Osteocyte (in vitro differentiated cells): ENCODE measurements around the gene TYW3. TPM values are rescaled to one million over a fixed set of nuclear protein-coding genes. Genes with fewer than 3 reads are reported as not detected.

Experiments used
- DNase-seq: peaks from one replicate; pipeline ENCODE4 v3.0.0; 2021; ENCODE audit warnings: mixed read lengths; ENCODE audit not compliant: unreplicated experiment; ENCODE audit errors: extremely low spot score
- H3K27ac Mint-ChIP-seq: one replicate; pipeline ENCODE4 v1.8.0; 2021; ENCODE audit warnings: mild to moderate bottlenecking, mixed read lengths; ENCODE audit not compliant: unreplicated experiment
- H3K27me3 Mint-ChIP-seq: one replicate; pipeline ENCODE4 v1.8.0; 2021; ENCODE audit warnings: mixed read lengths; ENCODE audit not compliant: unreplicated experiment
- H3K36me3 Mint-ChIP-seq: one replicate; pipeline ENCODE4 v1.8.0; 2021; ENCODE audit warnings: mixed read lengths; ENCODE audit not compliant: unreplicated experiment
- H3K4me1 Mint-ChIP-seq: one replicate; pipeline ENCODE4 v1.8.0; 2021; ENCODE audit warnings: mixed read lengths; ENCODE audit not compliant: unreplicated experiment
- H3K4me3 Mint-ChIP-seq: one replicate; pipeline ENCODE4 v1.8.0; 2021; ENCODE audit warnings: mild to moderate bottlenecking, moderate library complexity, mixed read lengths; ENCODE audit not compliant: unreplicated experiment
- H3K9me3 Mint-ChIP-seq: one replicate; pipeline ENCODE4 v1.8.0; 2021; ENCODE audit warnings: mixed read lengths; ENCODE audit not compliant: unreplicated experiment
- CTCF ChIP-seq: fragments of 200-600 bp; sonication (generic); IDR thresholded peaks from 2 replicates; pipeline ENCODE4 v1.5.0; 2021; ENCODE audit warnings: antibody characterized with exemption, mild to moderate bottlenecking, moderate library complexity
- total RNA-seq: library from RNA; stranded (reverse); gene quantifications from 2 replicates; pipeline ENCODE4 v1.2.1, GENCODE V29; 2021

The TYW3 gene
- total RNA-seq, 1 donor from 2014 or later = 5.6 TPM

- Mint-ChIP-seq H3K27me3 (peaks cover 27% of the 10 kb centered on the region), H3K4me1 (no peaks in the 10 kb centered on the region), H3K36me3 (no peaks in the 10 kb centered on the region), H3K9me3 (no peaks in the 10 kb centered on the region), H3K4me3 (no peak overlapping the region), H3K27ac (no peak overlapping the region)
- DNase-seq = no peak
- no peak for TF ChIP-seq CTCF
Measured at GRCh38 chr1:74773582-74773981, 40.6 kb downstream of the TYW3 start.

GRCh38 chr1:74775735-74776134 is 42.8 kb downstream of the TYW3 start:
- Mint-ChIP-seq H3K9me3 (no peaks in the 10 kb centered on the region), H3K4me1 (no peaks in the 10 kb centered on the region)

GRCh38 chr1:74777525-74777924 is 44.6 kb downstream of the TYW3 start:
- no peaks in the 10 kb centered on the region for H3K9me3 Mint-ChIP-seq
- H3K36me3 Mint-ChIP-seq = no peaks in the 10 kb centered on the region
- H3K4me3 Mint-ChIP-seq = no peak overlapping the region
- no peak overlapping the region for H3K27ac Mint-ChIP-seq
- no peaks in the 10 kb centered on the region for H3K4me1 Mint-ChIP-seq
- H3K27me3 Mint-ChIP-seq = peaks cover 20% of the 10 kb centered on the region
- no peak for TF ChIP-seq CTCF
- DNase-seq = no peak

More at GRCh38 chr1:74775735-74776134, 42.8 kb downstream of the TYW3 start:
- Mint-ChIP-seq H3K36me3 (no peaks in the 10 kb centered on the region), H3K4me3 (no peak overlapping the region), H3K27me3 (peaks cover 31% of the 10 kb centered on the region), H3K27ac (no peak overlapping the region)
- no peak for DNase-seq
- TF ChIP-seq CTCF = no peak

- H3K4me3 Mint-ChIP-seq = no peak overlapping the region
- TF ChIP-seq CTCF = no peak
- no peaks in the 10 kb centered on the region for H3K36me3 Mint-ChIP-seq
- H3K27ac Mint-ChIP-seq = no peak overlapping the region
- DNase-seq = no peak
- H3K9me3 Mint-ChIP-seq = no peaks in the 10 kb centered on the region
- no peaks in the 10 kb centered on the region for H3K4me1 Mint-ChIP-seq
- H3K27me3 Mint-ChIP-seq = peaks cover 12% of the 10 kb centered on the region
Measured at GRCh38 chr1:74779750-74780149, 46.8 kb downstream of the TYW3 start.

GRCh38 chr1:74780594-74780993 is 47.6 kb downstream of the TYW3 start:
- peaks cover 12% of the 10 kb centered on the region for H3K27me3 Mint-ChIP-seq
- H3K4me1 Mint-ChIP-seq = no peaks in the 10 kb centered on the region
- H3K27ac Mint-ChIP-seq = no peak overlapping the region
- no peak overlapping the region for H3K4me3 Mint-ChIP-seq
- TF ChIP-seq CTCF = no peak
- no peaks in the 10 kb centered on the region for H3K36me3 Mint-ChIP-seq
- DNase-seq = no peak
- H3K9me3 Mint-ChIP-seq = no peaks in the 10 kb centered on the region
